Tibial nerve (tissue), 4 donors: ENCODE measurements around the gene GSTO1.

Experiments
- EP300 ChIP-seq, 2 donors: sonication (generic); formaldehyde crosslinking; IDR thresholded peaks; one replicate each; pipeline ENCODE4 v1.6.1; 2017; ENCODE audit warnings: antibody characterized with exemption in 2 of 2, mild to moderate bottlenecking in 1 of 2
- POLR2A ChIP-seq, 2 donors: fragments of 450-650 bp; IDR thresholded peaks; one replicate each; pipeline ENCODE4 v1.6.1; 2017; ENCODE audit warnings: antibody characterized with exemption in 2 of 2, mild to moderate bottlenecking in 2 of 2, moderate library complexity in 2 of 2
- TF ChIP-seq, protein P1 (sequence below), 5 experiments: fragments of 200-600 bp in 3 of 5; fragments of 450-650 bp in 2 of 5; sonication (generic) in 3 of 5; IDR thresholded peaks; one replicate each; pipeline ENCODE4 v1.5.1; 2016 to 2019; ENCODE audit warnings: antibody characterized with exemption in 5 of 5, mild to moderate bottlenecking in 3 of 5, moderate library complexity in 2 of 5

- TF ChIP-seq EP300 (IDR thresholded peaks at IDR 0.05) (no peak), POLR2A (IDR thresholded peaks at IDR 0.05) (no peak)
- TF ChIP-seq, protein P1, sequence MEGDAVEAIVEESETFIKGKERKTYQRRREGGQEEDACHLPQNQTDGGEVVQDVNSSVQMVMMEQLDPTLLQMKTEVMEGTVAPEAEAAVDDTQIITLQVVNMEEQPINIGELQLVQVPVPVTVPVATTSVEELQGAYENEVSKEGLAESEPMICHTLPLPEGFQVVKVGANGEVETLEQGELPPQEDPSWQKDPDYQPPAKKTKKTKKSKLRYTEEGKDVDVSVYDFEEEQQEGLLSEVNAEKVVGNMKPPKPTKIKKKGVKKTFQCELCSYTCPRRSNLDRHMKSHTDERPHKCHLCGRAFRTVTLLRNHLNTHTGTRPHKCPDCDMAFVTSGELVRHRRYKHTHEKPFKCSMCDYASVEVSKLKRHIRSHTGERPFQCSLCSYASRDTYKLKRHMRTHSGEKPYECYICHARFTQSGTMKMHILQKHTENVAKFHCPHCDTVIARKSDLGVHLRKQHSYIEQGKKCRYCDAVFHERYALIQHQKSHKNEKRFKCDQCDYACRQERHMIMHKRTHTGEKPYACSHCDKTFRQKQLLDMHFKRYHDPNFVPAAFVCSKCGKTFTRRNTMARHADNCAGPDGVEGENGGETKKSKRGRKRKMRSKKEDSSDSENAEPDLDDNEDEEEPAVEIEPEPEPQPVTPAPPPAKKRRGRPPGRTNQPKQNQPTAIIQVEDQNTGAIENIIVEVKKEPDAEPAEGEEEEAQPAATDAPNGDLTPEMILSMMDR (IDR thresholded peaks at IDR 0.05), result no peak
Observed at GRCh38 chr10:104259456-104259855, 4.8 kb downstream of the GSTO1 start.
